NCI-H1048 (cell line): ENCODE measurements around the gene HLA-G.
"Not testable (repeated sequence)": the region's sequence is repeated elsewhere in the genome, so short reads cannot be mapped to it uniquely, and the experiment has no call there.

ENCODE experiments used
- DNase-seq: peaks from one replicate; lab custom pipeline; 2025; lab: John Stamatoyannopoulos, UW

Gene HLA-G

GRCh38 chr6:29872791-29873190 lies 45.2 kb downstream of the HLA-G start:
- DNase-seq, result no peak

DNA sequence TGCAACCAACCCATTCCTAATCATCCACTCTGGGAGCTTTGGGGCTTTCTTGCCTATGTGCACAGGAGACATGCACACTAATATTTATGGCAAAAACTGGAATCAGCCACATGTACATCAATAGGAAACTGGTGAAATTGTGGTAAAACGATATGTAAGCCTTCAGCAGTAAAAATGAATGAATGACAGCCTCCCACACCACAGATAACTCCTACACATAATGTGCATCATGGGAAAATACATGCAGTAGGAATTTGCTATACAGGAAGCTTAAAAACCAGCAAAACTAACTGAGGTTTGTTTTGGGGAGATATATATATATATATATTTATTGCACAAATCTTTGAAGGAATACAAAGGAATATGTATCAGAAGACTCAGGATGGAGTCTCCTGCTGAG lies 47.6 kb downstream of the HLA-G start:
- DNase-seq, result no peak

GRCh38 chr6:29875734-29876133 lies 48.1 kb downstream of the HLA-G start:
- not testable (repeated sequence) for DNase-seq
